NOMO-1 (cell line): ENCODE results near the gene ZNF500.

Experiments used
- DNase-seq, 2 experiments: peaks; one replicate each; lab custom pipeline; 2025; ENCODE audit not compliant: unreplicated experiment in 2 of 2; lab: John Stamatoyannopoulos, UW

ZNF500 gene

GRCh38 chr16:4775005-4775404 lies 8.0 kb upstream of the ZNF500 start:
- DNase-seq: no peak

- no peak for DNase-seq
These were observed 5.4 kb upstream of the ZNF500 start for GRCh38 chr16:4772351-4772750.

GRCh38 chr16:4771646-4772045 lies 4.7 kb upstream of the ZNF500 start:
- DNase-seq: no peak

- no peak for DNase-seq
These were observed 2.3 kb upstream of the ZNF500 start for GRCh38 chr16:4769306-4769638.

- peak; percentile 82 to 83 for DNase-seq
These were observed 1.8 kb upstream of the ZNF500 start for GRCh38 chr16:4768549-4769305.

GRCh38 chr16:4767872-4768548 lies 1.0 kb upstream of the ZNF500 start:
- DNase-seq: peak in 1 of 2 experiments; percentile 58

- no peak for DNase-seq
These were observed 1.2 kb downstream of the ZNF500 start for GRCh38 chr16:4765511-4766474.

GRCh38 chr16:4763791-4764190 lies 3.2 kb downstream of the ZNF500 start:
- DNase-seq: no peak

- no peak for DNase-seq
These were observed 4.8 kb downstream of the ZNF500 start for GRCh38 chr16:4762205-4762604.

GRCh38 chr16:4760221-4760910 lies 6.6 kb downstream of the ZNF500 start:
- no peak for DNase-seq

- no peak for DNase-seq
These were observed 11.3 kb downstream of the ZNF500 start for GRCh38 chr16:4755687-4756086.

- no peak for DNase-seq
These were observed 12.1 kb downstream of the ZNF500 start for GRCh38 chr16:4754865-4755264.

GRCh38 chr16:4753227-4753626 lies 13.7 kb downstream of the ZNF500 start:
- DNase-seq: no peak

GRCh38 chr16:4752351-4753100 lies 14.4 kb downstream of the ZNF500 start:
- DNase-seq: no peak

- no peak for DNase-seq
These were observed 16.1 kb downstream of the ZNF500 start for GRCh38 chr16:4750896-4751295.

GRCh38 chr16:4749700-4750257 lies 17.2 kb downstream of the ZNF500 start:
- no peak for DNase-seq

- DNase-seq: no peak
These were observed 18.1 kb downstream of the ZNF500 start for GRCh38 chr16:4748682-4749411.

- DNase-seq: no peak
These were observed 18.9 kb downstream of the ZNF500 start for GRCh38 chr16:4747906-4748681.
